H1 (cell line): ENCODE measurements around the gene MCM9. TPM values are rescaled to one million over a fixed set of nuclear protein-coding genes. Genes with fewer than 3 reads are reported as not detected.

Experiments used
- polyA plus RNA-seq, 7 experiments: library from polyadenylated mRNA; depleted of rRNA in 3 of 7; stranded (reverse) in 5 of 7; unstranded in 2 of 7; fragments of >200 nt in 5 of 7; fragments of 200-250 nt in 2 of 7; gene quantifications; 1 replicate in 5 of 7; 2 replicates in 1 of 7; 4 replicates in 1 of 7; pipeline versions ENCODE4 v1.2.1 to v1.2.3, GENCODE V29; 2011 to 2013; ENCODE audit warnings: missing spikeins in 2 of 7, mixed read lengths in 2 of 7
- total RNA-seq: library from RNA; stranded (reverse); fragmentation: NEBNext Ultra II Directional; extraction: Animal tissue kit (Norgen Biotek cat#: 25700); gene quantifications from 2 replicates; pipeline ENCODE4 v1.2.1, GENCODE V29; 2021
- TF ChIP-seq, protein P1 (sequence below): fragments of 300-600 bp; sonication (generic); IDR thresholded peaks from 2 replicates; pipeline ENCODE4 v1.7.1; 2012; ENCODE audit warnings: low read length, moderate library complexity, mild to moderate bottlenecking, inconsistent platforms; ENCODE audit not compliant: insufficient replicate concordance

Gene MCM9
- total and polyA plus RNA-seq, 2 of the 8 experiments (the other 6 are each of a cell fraction or from before 2014, with no cell fraction given), result 3.7 to 11.4 TPM

DNA sequence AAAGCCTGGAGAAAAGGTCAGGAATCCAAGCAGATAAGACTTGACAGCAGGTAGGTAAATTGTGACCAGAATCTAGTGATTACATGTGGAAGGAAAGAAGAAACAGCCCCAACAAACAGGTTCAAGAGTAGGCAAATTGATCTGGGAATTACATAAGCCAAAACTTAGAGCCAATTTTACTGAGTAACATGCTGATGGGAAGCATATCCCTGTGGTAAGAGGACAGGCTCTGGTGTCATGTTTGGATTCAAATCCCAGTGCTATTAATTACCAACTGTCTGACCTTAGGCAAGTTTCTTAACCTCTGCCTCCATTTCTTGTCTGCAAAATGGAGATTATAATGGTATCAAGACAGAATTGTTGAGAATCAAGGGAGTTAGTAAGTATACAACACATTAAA is 20.4 kb downstream of the MCM9 start (continued):
- TF ChIP-seq, protein P1, sequence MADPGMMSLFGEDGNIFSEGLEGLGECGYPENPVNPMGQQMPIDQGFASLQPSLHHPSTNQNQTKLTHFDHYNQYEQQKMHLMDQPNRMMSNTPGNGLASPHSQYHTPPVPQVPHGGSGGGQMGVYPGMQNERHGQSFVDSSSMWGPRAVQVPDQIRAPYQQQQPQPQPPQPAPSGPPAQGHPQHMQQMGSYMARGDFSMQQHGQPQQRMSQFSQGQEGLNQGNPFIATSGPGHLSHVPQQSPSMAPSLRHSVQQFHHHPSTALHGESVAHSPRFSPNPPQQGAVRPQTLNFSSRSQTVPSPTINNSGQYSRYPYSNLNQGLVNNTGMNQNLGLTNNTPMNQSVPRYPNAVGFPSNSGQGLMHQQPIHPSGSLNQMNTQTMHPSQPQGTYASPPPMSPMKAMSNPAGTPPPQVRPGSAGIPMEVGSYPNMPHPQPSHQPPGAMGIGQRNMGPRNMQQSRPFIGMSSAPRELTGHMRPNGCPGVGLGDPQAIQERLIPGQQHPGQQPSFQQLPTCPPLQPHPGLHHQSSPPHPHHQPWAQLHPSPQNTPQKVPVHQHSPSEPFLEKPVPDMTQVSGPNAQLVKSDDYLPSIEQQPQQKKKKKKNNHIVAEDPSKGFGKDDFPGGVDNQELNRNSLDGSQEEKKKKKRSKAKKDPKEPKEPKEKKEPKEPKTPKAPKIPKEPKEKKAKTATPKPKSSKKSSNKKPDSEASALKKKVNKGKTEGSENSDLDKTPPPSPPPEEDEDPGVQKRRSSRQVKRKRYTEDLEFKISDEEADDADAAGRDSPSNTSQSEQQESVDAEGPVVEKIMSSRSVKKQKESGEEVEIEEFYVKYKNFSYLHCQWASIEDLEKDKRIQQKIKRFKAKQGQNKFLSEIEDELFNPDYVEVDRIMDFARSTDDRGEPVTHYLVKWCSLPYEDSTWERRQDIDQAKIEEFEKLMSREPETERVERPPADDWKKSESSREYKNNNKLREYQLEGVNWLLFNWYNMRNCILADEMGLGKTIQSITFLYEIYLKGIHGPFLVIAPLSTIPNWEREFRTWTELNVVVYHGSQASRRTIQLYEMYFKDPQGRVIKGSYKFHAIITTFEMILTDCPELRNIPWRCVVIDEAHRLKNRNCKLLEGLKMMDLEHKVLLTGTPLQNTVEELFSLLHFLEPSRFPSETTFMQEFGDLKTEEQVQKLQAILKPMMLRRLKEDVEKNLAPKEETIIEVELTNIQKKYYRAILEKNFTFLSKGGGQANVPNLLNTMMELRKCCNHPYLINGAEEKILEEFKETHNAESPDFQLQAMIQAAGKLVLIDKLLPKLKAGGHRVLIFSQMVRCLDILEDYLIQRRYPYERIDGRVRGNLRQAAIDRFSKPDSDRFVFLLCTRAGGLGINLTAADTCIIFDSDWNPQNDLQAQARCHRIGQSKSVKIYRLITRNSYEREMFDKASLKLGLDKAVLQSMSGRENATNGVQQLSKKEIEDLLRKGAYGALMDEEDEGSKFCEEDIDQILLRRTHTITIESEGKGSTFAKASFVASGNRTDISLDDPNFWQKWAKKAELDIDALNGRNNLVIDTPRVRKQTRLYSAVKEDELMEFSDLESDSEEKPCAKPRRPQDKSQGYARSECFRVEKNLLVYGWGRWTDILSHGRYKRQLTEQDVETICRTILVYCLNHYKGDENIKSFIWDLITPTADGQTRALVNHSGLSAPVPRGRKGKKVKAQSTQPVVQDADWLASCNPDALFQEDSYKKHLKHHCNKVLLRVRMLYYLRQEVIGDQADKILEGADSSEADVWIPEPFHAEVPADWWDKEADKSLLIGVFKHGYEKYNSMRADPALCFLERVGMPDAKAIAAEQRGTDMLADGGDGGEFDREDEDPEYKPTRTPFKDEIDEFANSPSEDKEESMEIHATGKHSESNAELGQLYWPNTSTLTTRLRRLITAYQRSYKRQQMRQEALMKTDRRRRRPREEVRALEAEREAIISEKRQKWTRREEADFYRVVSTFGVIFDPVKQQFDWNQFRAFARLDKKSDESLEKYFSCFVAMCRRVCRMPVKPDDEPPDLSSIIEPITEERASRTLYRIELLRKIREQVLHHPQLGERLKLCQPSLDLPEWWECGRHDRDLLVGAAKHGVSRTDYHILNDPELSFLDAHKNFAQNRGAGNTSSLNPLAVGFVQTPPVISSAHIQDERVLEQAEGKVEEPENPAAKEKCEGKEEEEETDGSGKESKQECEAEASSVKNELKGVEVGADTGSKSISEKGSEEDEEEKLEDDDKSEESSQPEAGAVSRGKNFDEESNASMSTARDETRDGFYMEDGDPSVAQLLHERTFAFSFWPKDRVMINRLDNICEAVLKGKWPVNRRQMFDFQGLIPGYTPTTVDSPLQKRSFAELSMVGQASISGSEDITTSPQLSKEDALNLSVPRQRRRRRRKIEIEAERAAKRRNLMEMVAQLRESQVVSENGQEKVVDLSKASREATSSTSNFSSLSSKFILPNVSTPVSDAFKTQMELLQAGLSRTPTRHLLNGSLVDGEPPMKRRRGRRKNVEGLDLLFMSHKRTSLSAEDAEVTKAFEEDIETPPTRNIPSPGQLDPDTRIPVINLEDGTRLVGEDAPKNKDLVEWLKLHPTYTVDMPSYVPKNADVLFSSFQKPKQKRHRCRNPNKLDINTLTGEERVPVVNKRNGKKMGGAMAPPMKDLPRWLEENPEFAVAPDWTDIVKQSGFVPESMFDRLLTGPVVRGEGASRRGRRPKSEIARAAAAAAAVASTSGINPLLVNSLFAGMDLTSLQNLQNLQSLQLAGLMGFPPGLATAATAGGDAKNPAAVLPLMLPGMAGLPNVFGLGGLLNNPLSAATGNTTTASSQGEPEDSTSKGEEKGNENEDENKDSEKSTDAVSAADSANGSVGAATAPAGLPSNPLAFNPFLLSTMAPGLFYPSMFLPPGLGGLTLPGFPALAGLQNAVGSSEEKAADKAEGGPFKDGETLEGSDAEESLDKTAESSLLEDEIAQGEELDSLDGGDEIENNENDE, result no peak
